Measurements from ENCODE around the gene ENG. TPM values are rescaled to one million over a fixed set of nuclear protein-coding genes. Genes with fewer than 3 reads are reported as not detected.
A peak's percentile ranks its signal among the peaks of the same experiment; 100 is the strongest.

Gene ENG
- total RNA-seq, 1 experiment from 2014 or later, result 0.76 TPM

- Histone ChIP-seq H3K4me2 (ENCODE audit: low read length) (no peak overlapping the region), H2AFZ (ENCODE audit: low read depth, low read length, poor library complexity, severe bottlenecking) (no peak overlapping the region)
- POLR2A ChIA-PET, result no interaction called here
Measured at GRCh38 chr9:127848756-127849504, 5.5 kb downstream of the ENG start.

GRCh38 chr9:127847833-127848755 is 6.4 kb downstream of the ENG start:
- H2AFZ ChIP-seq (ENCODE audit: low read depth, low read length, poor library complexity, severe bottlenecking), result no peak overlapping the region
- no peaks in the 10 kb centered on the region for H3K36me3 ChIP-seq (ENCODE audit: control insufficient read depth in 1 of 2, insufficient read depth in 2 of 2, low read length in 2 of 2)
- H3K4me1 ChIP-seq (ENCODE audit: control insufficient read depth in 1 of 2, insufficient read depth in 2 of 2, low read length in 2 of 2), result no peaks in the 10 kb centered on the region
- DNase-seq (ENCODE audit: low read depth, low spot score), result no peak
- H3K9me2 ChIP-seq (ENCODE audit: insufficient read depth), result no peaks in the 10 kb centered on the region
- H3K9ac ChIP-seq (ENCODE audit: low read length), result no peak overlapping the region
- peaks cover 3 to 11% of the 10 kb centered on the region in 2 experiments; a peak in 2 of 4 replicates for H3K9me3 ChIP-seq (ENCODE audit: control insufficient read depth in 1 of 2, insufficient read depth in 1 of 2, low read depth in 1 of 2, low read length in 2 of 2)
- ChIA-PET POLR2A (no interaction called here), RAD21 (ENCODE audit: low non-redundant PET in 1 of 2, low total read pairs in 2 of 2, uncharacterized antibody in 2 of 2, unreplicated experiment in 2 of 2) (no interaction called here), CTCF (no interaction called here)
- intact Hi-C loops (cut with micrococcal nuclease), result no loop called here
- TF ChIP-seq, protein P1, sequence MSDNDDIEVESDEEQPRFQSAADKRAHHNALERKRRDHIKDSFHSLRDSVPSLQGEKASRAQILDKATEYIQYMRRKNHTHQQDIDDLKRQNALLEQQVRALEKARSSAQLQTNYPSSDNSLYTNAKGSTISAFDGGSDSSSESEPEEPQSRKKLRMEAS (IDR thresholded peaks at IDR 0.05), result no peak
- TF ChIP-seq ZFX (IDR thresholded peaks at IDR 0.05) (no peak), CBX3 (IDR thresholded peaks at IDR 0.05; ENCODE audit: low read depth) (no peak), SIN3A (IDR thresholded peaks at IDR 0.05; ENCODE audit: low read depth) (no peak), CEBPB (IDR thresholded peaks at IDR 0.05; ENCODE audit: low read depth) (no peak), CTCF (IDR thresholded peaks at IDR 0.05 in 2 of 3, conservative IDR thresholded peaks at IDR 0.05 in 1 of 3; ENCODE audit: borderline replicate concordance in 1 of 3, insufficient read depth in 1 of 3, low read depth in 2 of 3, low read length in 2 of 3) (no peak), RAD21 (IDR thresholded peaks at IDR 0.05; ENCODE audit: low read depth) (no peak)
- BruUV-seq (replicated peaks), result no TSS peak
- no peaks in the 10 kb centered on the region for H3K79me2 ChIP-seq (ENCODE audit: insufficient read depth, low read length)
- H3K4me2 ChIP-seq (ENCODE audit: low read length), result no peak overlapping the region
- H3K27ac ChIP-seq (ENCODE audit: low read depth, low read length), result no peak overlapping the region
- no peak overlapping the region for H3K4me3 ChIP-seq (replicated peaks in 1 of 2; ENCODE audit: low read depth in 1 of 2, low read length in 2 of 2)
- H3K27me3 ChIP-seq (ENCODE audit: insufficient read depth, low read length), result no peaks in the 10 kb centered on the region
- H4K20me1 ChIP-seq (ENCODE audit: insufficient read depth), result no peaks in the 10 kb centered on the region
- no peak for ATAC-seq

More at GRCh38 chr9:127848756-127849504, 5.5 kb downstream of the ENG start:
- Histone ChIP-seq H3K4me3 (replicated peaks in 1 of 2; ENCODE audit: low read depth in 1 of 2, low read length in 2 of 2) (no peak overlapping the region), H3K9me3 (ENCODE audit: control insufficient read depth in 1 of 2, insufficient read depth in 1 of 2, low read depth in 1 of 2, low read length in 2 of 2) (peaks cover 3 to 11% of the 10 kb centered on the region in 2 experiments; a peak in 2 of 4 replicates), H3K79me2 (ENCODE audit: insufficient read depth, low read length) (no peaks in the 10 kb centered on the region), H3K27me3 (ENCODE audit: insufficient read depth, low read length) (no peaks in the 10 kb centered on the region), H3K9ac (ENCODE audit: low read length) (no peak overlapping the region), H4K20me1 (ENCODE audit: insufficient read depth) (no peaks in the 10 kb centered on the region), H3K36me3 (ENCODE audit: control insufficient read depth in 1 of 2, insufficient read depth in 2 of 2, low read length in 2 of 2) (no peaks in the 10 kb centered on the region), H3K9me2 (ENCODE audit: insufficient read depth) (no peaks in the 10 kb centered on the region), H3K4me1 (ENCODE audit: control insufficient read depth in 1 of 2, insufficient read depth in 2 of 2, low read length in 2 of 2) (no peaks in the 10 kb centered on the region), H3K27ac (ENCODE audit: low read depth, low read length) (no peak overlapping the region)
- ATAC-seq, result no peak
- CTCF ChIA-PET, result no interaction called here
- intact Hi-C loops (cut with micrococcal nuclease), result no loop called here
- RAD21 ChIA-PET (ENCODE audit: low non-redundant PET in 1 of 2, low total read pairs in 2 of 2, uncharacterized antibody in 2 of 2, unreplicated experiment in 2 of 2), result no interaction called here
- BruUV-seq (replicated peaks), result no TSS peak
- DNase-seq (ENCODE audit: low read depth, low spot score), result no peak
- TF ChIP-seq CBX3 (IDR thresholded peaks at IDR 0.05; ENCODE audit: low read depth) (peak; percentile 55; the same call in 1 of the 2 replicates), SRF (IDR thresholded peaks at IDR 0.05; ENCODE audit: low read depth) (no peak)
